Hypothalamus (tissue), 51 donors: ENCODE results near the gene TSEN34.
"Not testable (repeated sequence)": the region's sequence is repeated elsewhere in the genome, so short reads cannot be mapped to it uniquely, and the experiment has no call there.

Experiments
- DNase-seq, 51 donors: peaks; one replicate each; lab custom pipeline; 2025; lab: John Stamatoyannopoulos, UW

The TSEN34 gene

GRCh38 chr19:54160182-54160811 is 30.8 kb upstream of the TSEN34 start:
- peak in 5 of 51 donors; percentile 35 to 51 (median 44) for DNase-seq

GRCh38 chr19:54160854-54161253 is 30.3 kb upstream of the TSEN34 start:
- DNase-seq = peak in 1 of 51 donors; percentile 46

- peak in 39 of 51 donors; percentile 7 to 67 (median 41) for DNase-seq
These were observed 28.8 kb upstream of the TSEN34 start for GRCh38 chr19:54162241-54162805.

- DNase-seq = no peak
These were observed 28.2 kb upstream of the TSEN34 start for GRCh38 chr19:54162884-54163283.

- DNase-seq = peak in 3 of 51 donors; percentile 13 to 29 (median 16)
These were observed 26.6 kb upstream of the TSEN34 start for GRCh38 chr19:54164369-54165068.

GRCh38 chr19:54165222-54165621 is 25.9 kb upstream of the TSEN34 start:
- DNase-seq = no peak

- peak; percentile 14 to 97 (median 74) for DNase-seq
These were observed 22.8 kb upstream of the TSEN34 start for GRCh38 chr19:54168174-54168917.

- no peak for DNase-seq
These were observed 21.9 kb upstream of the TSEN34 start for GRCh38 chr19:54169149-54169740.

- not testable (repeated sequence) for DNase-seq
These were observed 19.2 kb upstream of the TSEN34 start for GRCh38 chr19:54171736-54172431.

- no peak for DNase-seq
These were observed 18.4 kb upstream of the TSEN34 start, which contains the start of gene TMC4 for GRCh38 chr19:54172471-54173358. Gene TMC4, minus strand, starts transcription at chr19:54173160. Its CDS starts 43 bp downstream, at chr19:54173117.

GRCh38 chr19:54173359-54173699 is 17.8 kb upstream of the TSEN34 start:
- no peak for DNase-seq

GRCh38 chr19:54173951-54174834 is 16.9 kb upstream of the TSEN34 start:
- DNase-seq = no peak

- DNase-seq = peak in 21 of 51 donors; percentile 4 to 54 (median 28)
These were observed 12.4 kb upstream of the TSEN34 start for GRCh38 chr19:54178581-54179261.

- DNase-seq = peak in 1 of 51 donors; percentile 5
These were observed 11.8 kb upstream of the TSEN34 start for GRCh38 chr19:54179262-54179852.

GRCh38 chr19:54179921-54180461 is 11.1 kb upstream of the TSEN34 start:
- DNase-seq = peak in 34 of 51 donors; percentile 4 to 82 (median 46)

- no peak for DNase-seq
These were observed 10.4 kb upstream of the TSEN34 start for GRCh38 chr19:54180691-54181091.

GRCh38 chr19:54181894-54182293 is 9.2 kb upstream of the TSEN34 start:
- DNase-seq = not testable (repeated sequence)
